H9 (cell line): Measurements from ENCODE around the gene TET2. TPM values are rescaled to one million over a fixed set of nuclear protein-coding genes. Genes with fewer than 3 reads are reported as not detected.

ENCODE experiments used
- DNase-seq: peaks from one replicate; pipeline ENCODE4 v3.0.0-alpha.2; 2017
- H2AFZ ChIP-seq: one replicate; pipeline ENCODE4 v1.6.1; 2013; ENCODE audit warnings: mild to moderate bottlenecking, low read length, control low read depth, moderate library complexity
- H2AK5ac ChIP-seq: 2 replicates; pipeline ENCODE4 v1.6.1; 2013; ENCODE audit warnings: low read length, control low read depth, mixed read lengths; ENCODE audit not compliant: insufficient read length
- H2BK120ac ChIP-seq: one replicate; pipeline ENCODE4 v1.6.1; 2013; ENCODE audit warnings: low read depth, mild to moderate bottlenecking, low read length, control low read depth, inconsistent platforms; ENCODE audit not compliant: poor library complexity, severe bottlenecking
- H2BK12ac ChIP-seq: 2 replicates; pipeline ENCODE4 v1.6.1; 2013; ENCODE audit warnings: low read length, control low read depth, mixed read lengths, low read depth; ENCODE audit not compliant: insufficient read length
- H2BK15ac ChIP-seq: 2 replicates; pipeline ENCODE4 v1.6.1; 2013; ENCODE audit warnings: low read depth, low read length, control low read depth
- H2BK20ac ChIP-seq: one replicate; pipeline ENCODE4 v1.6.1; 2013; ENCODE audit warnings: low read depth, mild to moderate bottlenecking, low read length, control low read depth, inconsistent platforms; ENCODE audit not compliant: poor library complexity, severe bottlenecking
- H2BK5ac ChIP-seq: 2 replicates; pipeline ENCODE4 v1.6.1; 2013; ENCODE audit warnings: low read length, control low read depth, mixed read lengths; ENCODE audit not compliant: insufficient read length
- H3K14ac ChIP-seq: 2 replicates; pipeline ENCODE4 v1.6.1; 2013; ENCODE audit warnings: low read length, control low read depth; ENCODE audit not compliant: insufficient read depth
- H3K18ac ChIP-seq: 2 replicates; pipeline ENCODE4 v1.6.1; 2013; ENCODE audit warnings: low read depth, mild to moderate bottlenecking, mixed read lengths, low read length, control low read depth; ENCODE audit not compliant: insufficient read length
- H3K23ac ChIP-seq: 2 replicates; pipeline ENCODE4 v1.6.1; 2013; ENCODE audit warnings: low read length, control low read depth, mixed read lengths, low read depth; ENCODE audit not compliant: insufficient read length
- H3K23me2 ChIP-seq: 2 replicates; pipeline ENCODE4 v1.6.1; 2013; ENCODE audit warnings: low read depth, mild to moderate bottlenecking, mixed read lengths, low read length, control low read depth; ENCODE audit not compliant: insufficient read length, poor library complexity, severe bottlenecking
- H3K27ac ChIP-seq: 2 replicates; pipeline ENCODE4 v1.5.1; 2013; ENCODE audit warnings: low read length, control low read depth, mixed read lengths, low read depth; ENCODE audit not compliant: insufficient read length
- H3K27me3 ChIP-seq: 2 replicates; pipeline ENCODE4 v1.6.1; 2013; ENCODE audit warnings: low read length, control low read depth, inconsistent platforms; ENCODE audit not compliant: insufficient read depth
- H3K4ac ChIP-seq: 2 replicates; pipeline ENCODE4 v1.6.1; 2013; ENCODE audit warnings: low read depth, mild to moderate bottlenecking, control low read depth, inconsistent platforms, low read length, moderate library complexity
- H3K4me1 ChIP-seq: 2 replicates; pipeline ENCODE4 v1.6.1; 2013; ENCODE audit warnings: low read length, control low read depth, inconsistent platforms; ENCODE audit not compliant: insufficient read depth
- H3K4me2 ChIP-seq: 2 replicates; pipeline ENCODE4 v1.6.1; 2013; ENCODE audit warnings: low read length, control low read depth, mixed read lengths; ENCODE audit not compliant: insufficient read length, insufficient read depth
- H3K56ac ChIP-seq: 2 replicates; pipeline ENCODE4 v1.6.1; 2013; ENCODE audit warnings: low read depth, mild to moderate bottlenecking, mixed read lengths, low read length, control low read depth; ENCODE audit not compliant: insufficient read length
- H3K79me1 ChIP-seq: 2 replicates; pipeline ENCODE4 v1.6.1; 2013; ENCODE audit warnings: low read depth, mild to moderate bottlenecking, moderate library complexity, low read length, control low read depth, inconsistent platforms; ENCODE audit not compliant: insufficient read depth, poor library complexity, severe bottlenecking
- H3K79me2 ChIP-seq: 2 replicates; pipeline ENCODE4 v1.6.1; 2013; ENCODE audit warnings: low read length, control low read depth, inconsistent platforms; ENCODE audit not compliant: insufficient read depth
- H3K9ac ChIP-seq: 2 replicates; pipeline ENCODE4 v1.6.1; 2013; ENCODE audit warnings: low read length, control low read depth, mixed read lengths; ENCODE audit not compliant: insufficient read length; ENCODE audit errors: extremely low read depth
- H3K9me3 ChIP-seq: one replicate; pipeline ENCODE4 v1.6.1; 2013; ENCODE audit warnings: low read depth, low read length, inconsistent platforms; ENCODE audit not compliant: control insufficient read depth
- H3T11ph ChIP-seq: one replicate; pipeline ENCODE4 v1.6.1; 2013; ENCODE audit warnings: mild to moderate bottlenecking, low read length, control low read depth, inconsistent platforms
- H4K20me1 ChIP-seq: one replicate; pipeline ENCODE4 v1.6.1; 2013; ENCODE audit not compliant: control insufficient read depth, insufficient read length, insufficient read depth
- H4K5ac ChIP-seq: 2 replicates; pipeline ENCODE4 v1.6.1; 2013; ENCODE audit warnings: low read depth, mild to moderate bottlenecking, mixed read lengths, low read length, control low read depth; ENCODE audit not compliant: insufficient read length
- H4K8ac ChIP-seq: replicated peaks from 2 replicates; pipeline ENCODE4 v1.6.1; 2013; ENCODE audit warnings: low read length, control low read depth, mixed read lengths, low read depth; ENCODE audit not compliant: insufficient read length
- H4K91ac ChIP-seq: 2 replicates; pipeline ENCODE4 v1.6.1; 2013; ENCODE audit warnings: low read depth, mild to moderate bottlenecking, moderate library complexity, mixed read lengths, low read length, control low read depth; ENCODE audit not compliant: insufficient read length
- H3K27ac Mint-ChIP-seq, 3 experiments: 2 replicates in 2 of 3; 3 replicates in 1 of 3; pipeline ENCODE4 v1.8.0; 2020 to 2021; ENCODE audit warnings: mixed read lengths in 3 of 3, mild to moderate bottlenecking in 1 of 3, moderate library complexity in 1 of 3
- H3K27me3 Mint-ChIP-seq: 2 replicates; pipeline ENCODE4 v1.8.0; 2021; ENCODE audit warnings: low read depth, mild to moderate bottlenecking, moderate library complexity, mixed read lengths
- H3K36me3 Mint-ChIP-seq, 3 experiments: 2 replicates in 2 of 3; 3 replicates in 1 of 3; pipeline ENCODE4 v1.8.0; 2020 to 2021; ENCODE audit warnings: low read depth in 3 of 3, mixed read lengths in 3 of 3; ENCODE audit not compliant: insufficient read depth in 1 of 3
- H3K4me1 Mint-ChIP-seq, 2 experiments: 2 replicates each; pipeline ENCODE4 v1.8.0; 2020; ENCODE audit warnings: mixed read lengths in 2 of 2
- H3K4me3 Mint-ChIP-seq, 2 experiments: 2 replicates in 1 of 2; 3 replicates in 1 of 2; pipeline ENCODE4 v1.8.0; 2020 to 2021; ENCODE audit warnings: mild to moderate bottlenecking in 2 of 2, mixed read lengths in 2 of 2, moderate library complexity in 1 of 2
- H3K9me3 Mint-ChIP-seq, 2 experiments: 2 replicates in 1 of 2; 3 replicates in 1 of 2; pipeline ENCODE4 v1.8.0; 2020; ENCODE audit warnings: mild to moderate bottlenecking in 2 of 2, mixed read lengths in 2 of 2, moderate library complexity in 1 of 2
- CTCF ChIP-seq: fragments of 200-600 bp; sonication (generic); conservative IDR thresholded peaks from 3 replicates; pipeline ENCODE4 v1.8.0; 2021; ENCODE audit warnings: antibody characterized with exemption, mild to moderate bottlenecking
- WGBS: extraction: QIAGEN DNeasy Blood & Tissue Kit; methylation state at CpG from one replicate; pipeline ENCODE4 v1.1.7; 2013; ENCODE audit warnings: missing lambda C conversion rate, low lambda C conversion rate, mixed read lengths; ENCODE audit not compliant: insufficient read length; ENCODE audit errors: extremely low coverage; 5-methylcytosine and 5-hydroxymethylcytosine counted together
- total RNA-seq: library from RNA; stranded (reverse); gene quantifications from 2 replicates; pipeline ENCODE4 v1.2.1, GENCODE V29; 2021

Gene TET2
- total RNA-seq, 1 experiment from 2014 or later = 3.1 TPM

GRCh38 chr4:105215609-105216313 lies 69.1 kb downstream of the TET2 start:
- H3K56ac ChIP-seq = no peak overlapping the region
- H2BK120ac ChIP-seq = no peak overlapping the region
- H3T11ph ChIP-seq = no peak overlapping the region
- H2AFZ ChIP-seq = no peak overlapping the region
- Mint-ChIP-seq H3K36me3 (no peaks in the 10 kb centered on the region), H3K4me3 (no peak overlapping the region), H3K27ac (no peak overlapping the region), H3K27me3 (no peaks in the 10 kb centered on the region), H3K4me1 (peaks cover 11 to 12% of the 10 kb centered on the region in 2 experiments), H3K9me3 (no peaks in the 10 kb centered on the region)
- no peaks in the 10 kb centered on the region for H3K79me1 ChIP-seq
- H3K9me3 ChIP-seq = no peaks in the 10 kb centered on the region
- no CpG with 5 or more reads among the region's 4 CpGs for WGBS
- H3K18ac ChIP-seq = no peak overlapping the region
- no peaks in the 10 kb centered on the region for H4K20me1 ChIP-seq
- H4K8ac ChIP-seq = no peak overlapping the region
- no peak overlapping the region for H2BK5ac ChIP-seq
- H2BK12ac ChIP-seq = no peak overlapping the region
- no peaks in the 10 kb centered on the region for H3K27me3 ChIP-seq
- H2BK15ac ChIP-seq = no peak overlapping the region
- no peak overlapping the region for H4K5ac ChIP-seq
- no peak overlapping the region for H2BK20ac ChIP-seq
- no peak overlapping the region for H4K91ac ChIP-seq
- TF ChIP-seq CTCF = no peak
- H3K4me2 ChIP-seq = no peak overlapping the region
- H3K14ac ChIP-seq = no peak overlapping the region
- no peak overlapping the region for H2AK5ac ChIP-seq
- no peak overlapping the region for H3K9ac ChIP-seq
- no peak for DNase-seq
- H3K23ac ChIP-seq = no peak overlapping the region
- no peak overlapping the region for H3K27ac ChIP-seq
- H3K4ac ChIP-seq = no peak overlapping the region
- H3K23me2 ChIP-seq = no peaks in the 10 kb centered on the region
- H3K4me1 ChIP-seq = no peaks in the 10 kb centered on the region
- H3K79me2 ChIP-seq = no peaks in the 10 kb centered on the region
